ENCODE measurements around the gene DDX49. TPM values are rescaled to one million over a fixed set of nuclear protein-coding genes. Genes with fewer than 3 reads are reported as not detected.

DDX49 gene
- total RNA-seq, 2 donors from 2014 or later: 34.5 to 41.7 TPM

DNA sequence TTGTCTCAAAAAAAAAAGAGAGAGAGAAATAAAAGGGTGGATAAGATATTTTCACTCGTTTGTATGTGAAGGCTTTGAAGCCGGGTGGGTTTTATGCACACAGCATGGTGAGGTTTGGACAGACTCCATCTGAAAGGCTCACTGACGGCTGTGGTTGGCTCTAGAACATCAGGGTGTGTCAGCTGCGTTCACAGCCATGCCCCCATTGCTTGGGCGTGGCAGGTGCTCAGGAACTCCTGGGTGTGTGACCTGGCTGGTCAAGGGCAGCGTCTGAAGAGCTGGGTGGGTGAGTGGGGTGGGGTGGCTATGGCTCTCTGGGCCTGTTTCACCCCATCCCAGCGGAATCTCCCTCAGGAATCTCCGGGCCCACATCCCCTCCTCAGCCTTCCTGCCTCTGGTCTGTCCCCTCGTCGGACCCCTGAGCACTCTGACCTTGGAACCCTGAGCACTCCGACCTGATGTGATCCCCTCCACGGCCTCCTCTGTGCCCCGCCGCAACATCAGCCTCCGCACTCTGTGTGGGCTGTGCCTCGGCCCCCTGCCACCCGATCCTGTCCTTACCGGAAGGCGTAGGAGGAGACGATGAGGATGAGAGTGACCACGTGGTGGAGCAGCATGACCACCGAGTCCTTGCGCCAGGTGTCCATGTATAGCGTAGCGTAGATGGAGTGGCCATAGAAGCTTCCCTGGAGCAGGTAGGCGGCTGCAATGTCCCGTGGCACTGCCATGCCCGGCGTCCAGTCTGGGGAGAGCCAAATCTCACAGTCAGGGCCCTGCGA is 35.8 kb upstream of the DDX49 start:
- ATAC-seq (ENCODE audit: insufficient number of reproducible peaks, low FRiP score, low read depth) (no peak), DNase-seq (ENCODE audit: low spot score) (no peak)
- TF ChIP-seq, protein P1, sequence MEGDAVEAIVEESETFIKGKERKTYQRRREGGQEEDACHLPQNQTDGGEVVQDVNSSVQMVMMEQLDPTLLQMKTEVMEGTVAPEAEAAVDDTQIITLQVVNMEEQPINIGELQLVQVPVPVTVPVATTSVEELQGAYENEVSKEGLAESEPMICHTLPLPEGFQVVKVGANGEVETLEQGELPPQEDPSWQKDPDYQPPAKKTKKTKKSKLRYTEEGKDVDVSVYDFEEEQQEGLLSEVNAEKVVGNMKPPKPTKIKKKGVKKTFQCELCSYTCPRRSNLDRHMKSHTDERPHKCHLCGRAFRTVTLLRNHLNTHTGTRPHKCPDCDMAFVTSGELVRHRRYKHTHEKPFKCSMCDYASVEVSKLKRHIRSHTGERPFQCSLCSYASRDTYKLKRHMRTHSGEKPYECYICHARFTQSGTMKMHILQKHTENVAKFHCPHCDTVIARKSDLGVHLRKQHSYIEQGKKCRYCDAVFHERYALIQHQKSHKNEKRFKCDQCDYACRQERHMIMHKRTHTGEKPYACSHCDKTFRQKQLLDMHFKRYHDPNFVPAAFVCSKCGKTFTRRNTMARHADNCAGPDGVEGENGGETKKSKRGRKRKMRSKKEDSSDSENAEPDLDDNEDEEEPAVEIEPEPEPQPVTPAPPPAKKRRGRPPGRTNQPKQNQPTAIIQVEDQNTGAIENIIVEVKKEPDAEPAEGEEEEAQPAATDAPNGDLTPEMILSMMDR (IDR thresholded peaks at IDR 0.05): no peak
- H3K9me3 ChIP-seq: no peaks in the 10 kb centered on the region
- H3K36me3 ChIP-seq: no peaks in the 10 kb centered on the region
- no peak overlapping the region for H3K4me3 ChIP-seq
- no peak overlapping the region for H3K27ac ChIP-seq
- no peaks in the 10 kb centered on the region for H3K4me1 ChIP-seq (ENCODE audit: control insufficient read depth in 1 of 2, low read depth in 2 of 2)
- H3K27me3 ChIP-seq (replicated peaks; ENCODE audit: insufficient read depth): no peaks in the 10 kb centered on the region

DNA sequence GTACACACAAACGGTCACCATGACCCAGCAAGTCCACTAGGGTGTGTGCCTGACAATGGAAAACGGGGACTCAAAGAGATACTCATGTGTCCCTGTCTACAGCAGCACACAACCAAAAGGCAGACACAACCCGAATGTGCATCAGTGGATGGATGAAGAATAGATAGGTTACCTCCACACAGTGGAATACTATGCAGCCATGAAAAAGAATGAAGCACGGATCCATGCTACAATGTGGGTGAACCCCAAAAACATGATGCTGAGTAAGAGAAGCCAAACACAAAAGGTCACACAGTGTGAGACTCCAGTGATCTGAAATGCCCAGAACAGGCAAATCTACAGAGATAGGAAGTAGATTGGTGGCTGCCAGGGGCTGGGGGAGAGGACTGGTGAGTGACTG is 32.5 kb upstream of the DDX49 start:
- no peak overlapping the region for H3K4me3 ChIP-seq
- no peak for ATAC-seq (ENCODE audit: insufficient number of reproducible peaks, low FRiP score, low read depth)
- no peaks in the 10 kb centered on the region for H3K9me3 ChIP-seq
- no peak overlapping the region for H3K27ac ChIP-seq
- DNase-seq (ENCODE audit: low spot score): no peak
- no peaks in the 10 kb centered on the region for H3K4me1 ChIP-seq (ENCODE audit: control insufficient read depth in 1 of 2, low read depth in 2 of 2)
- H3K27me3 ChIP-seq (replicated peaks; ENCODE audit: insufficient read depth): no peaks in the 10 kb centered on the region
- TF ChIP-seq, protein P1 (IDR thresholded peaks at IDR 0.05): no peak
- H3K36me3 ChIP-seq: no peaks in the 10 kb centered on the region

DNA sequence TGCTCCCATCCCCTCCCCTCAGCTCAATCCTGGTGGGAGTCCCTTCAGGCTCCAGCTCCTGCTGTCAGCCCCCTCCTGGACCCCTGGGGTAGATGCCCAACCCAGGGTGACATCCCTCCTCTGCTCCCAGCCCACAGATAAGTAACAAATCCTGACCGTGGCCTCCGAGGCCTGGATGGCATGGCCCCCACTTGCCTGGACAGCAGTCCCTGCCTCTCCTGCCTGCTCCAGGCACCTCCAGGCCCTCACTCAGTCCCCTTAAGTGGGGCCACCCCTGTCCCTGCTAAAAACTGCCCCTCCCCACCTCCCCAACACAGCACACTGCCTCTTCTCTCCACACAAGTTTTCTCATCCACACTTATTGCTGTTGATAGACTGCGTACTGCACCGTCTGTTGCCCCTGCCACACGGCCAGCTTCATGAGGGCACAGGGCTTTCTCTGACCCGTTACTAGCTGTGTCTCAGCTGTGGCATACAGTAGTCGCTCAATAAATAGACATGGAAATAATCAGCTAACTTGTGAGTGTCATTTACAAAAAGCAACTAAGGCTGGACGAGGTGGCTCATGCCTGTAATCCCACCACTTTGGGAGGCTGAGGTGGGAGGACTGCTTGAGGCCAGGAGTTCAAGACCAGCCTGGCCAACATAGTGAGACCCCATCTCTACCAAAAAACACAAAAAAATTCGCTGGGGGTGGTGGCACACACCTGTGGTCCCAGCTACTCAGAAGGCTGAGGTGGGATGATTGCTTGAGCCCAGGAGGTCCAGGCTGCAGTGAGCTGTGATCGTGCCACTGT is 29.4 kb upstream of the DDX49 start:
- ATAC-seq (ENCODE audit: insufficient number of reproducible peaks, low FRiP score, low read depth) (no peak), DNase-seq (ENCODE audit: low spot score) (no peak)
- H3K9me3 ChIP-seq: no peaks in the 10 kb centered on the region
- H3K36me3 ChIP-seq: no peaks in the 10 kb centered on the region
- peaks cover 0 to 9% of the 10 kb centered on the region in 2 donors for H3K4me1 ChIP-seq (ENCODE audit: control insufficient read depth in 1 of 2, low read depth in 2 of 2)
- TF ChIP-seq, protein P1 (IDR thresholded peaks at IDR 0.05): no peak
- H3K27ac ChIP-seq: no peak overlapping the region
- H3K4me3 ChIP-seq: no peak overlapping the region
- H3K27me3 ChIP-seq (replicated peaks; ENCODE audit: insufficient read depth): no peaks in the 10 kb centered on the region

DNA sequence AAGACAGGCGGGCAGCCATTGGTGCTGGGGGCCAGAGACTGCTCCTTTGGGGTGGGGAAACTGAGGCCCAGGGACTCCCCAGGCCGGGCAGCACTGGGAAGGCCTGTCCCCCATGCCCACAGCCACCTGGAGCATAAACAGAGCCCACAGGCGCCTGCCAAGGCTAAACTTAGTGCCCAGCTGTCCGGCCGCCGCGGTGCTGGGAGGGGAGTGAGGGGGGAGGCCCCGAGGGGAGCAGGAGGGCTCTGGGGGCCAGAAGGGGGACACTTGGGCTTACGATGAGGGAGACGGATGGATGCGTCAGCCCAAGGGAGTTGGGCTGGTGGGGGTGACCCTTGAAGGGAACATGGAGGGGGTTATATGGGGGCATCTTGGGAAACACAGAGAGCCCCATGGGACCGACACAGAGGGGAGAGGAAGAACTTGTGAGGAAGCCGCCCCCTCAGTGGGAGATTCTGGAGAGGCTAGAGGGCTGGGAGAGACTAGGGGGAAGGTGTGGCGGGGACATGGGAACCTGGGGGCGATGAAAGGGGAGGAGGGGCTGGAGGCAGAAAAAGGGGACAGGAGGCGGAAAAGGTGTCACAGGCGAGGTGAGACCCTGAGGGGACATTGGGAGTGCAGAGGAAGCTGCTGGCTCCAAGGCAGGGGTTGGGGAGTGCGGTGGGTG is 25.8 kb upstream of the DDX49 start:
- Histone ChIP-seq H3K4me3 (no peak overlapping the region), H3K4me1 (ENCODE audit: control insufficient read depth in 1 of 2, low read depth in 2 of 2) (peaks cover 3 to 21% of the 10 kb centered on the region in 2 donors), H3K27ac (no peak overlapping the region), H3K27me3 (replicated peaks; ENCODE audit: insufficient read depth) (no peaks in the 10 kb centered on the region), H3K36me3 (no peaks in the 10 kb centered on the region), H3K9me3 (no peaks in the 10 kb centered on the region)
- DNase-seq (ENCODE audit: low spot score) (no peak), ATAC-seq (ENCODE audit: insufficient number of reproducible peaks, low FRiP score, low read depth) (no peak)
- TF ChIP-seq, protein P1 (IDR thresholded peaks at IDR 0.05): no peak

Measured in thoracic aorta (tissue), 2 donors.